GM23338 (cell line): ENCODE data around the gene BCL2L12. TPM values are rescaled to one million over a fixed set of nuclear protein-coding genes. Genes with fewer than 3 reads are reported as not detected.

Experiments
- ATAC-seq: fragments of 200-7000 bp; cut with Tn5 transposase; 3 replicates; pipeline ENCODE4 v1.9.1; 2020
- DNase-seq: peaks from one replicate; pipeline ENCODE4 v3.0.0-alpha.2; 2015; ENCODE audit warnings: low spot score
- H2AFZ ChIP-seq: fragments of 200-600 bp; sonication (generic); 2 replicates; pipeline ENCODE4 v1.8.0; 2016; ENCODE audit warnings: antibody characterized with exemption, mild to moderate bottlenecking, moderate library complexity
- H3F3A ChIP-seq: fragments of 200-600 bp; sonication (generic); replicated peaks from 2 replicates; pipeline ENCODE4 v1.8.0; 2017; ENCODE audit warnings: antibody characterized with exemption, mixed run types, low read depth
- H3K27ac ChIP-seq: fragments of 200-600 bp; sonication (generic); 2 replicates; pipeline ENCODE4 v1.6.1; 2016; ENCODE audit warnings: low read depth
- H3K27me3 ChIP-seq: fragments of 200-600 bp; sonication (generic); 2 replicates; pipeline ENCODE4 v1.8.0; 2016; ENCODE audit warnings: mild to moderate bottlenecking, mixed run types, moderate library complexity; ENCODE audit not compliant: insufficient read depth
- H3K36me3 ChIP-seq: fragments of 200-600 bp; sonication (generic); 2 replicates; pipeline ENCODE4 v1.8.0; 2016; ENCODE audit warnings: mild to moderate bottlenecking; ENCODE audit not compliant: insufficient read depth
- H3K4me1 ChIP-seq: fragments of 200-600 bp; sonication (generic); 2 replicates; pipeline ENCODE4 v1.8.0; 2016; ENCODE audit warnings: mild to moderate bottlenecking, moderate library complexity; ENCODE audit not compliant: insufficient read depth
- H3K4me2 ChIP-seq: fragments of 200-600 bp; sonication (generic); 2 replicates; pipeline ENCODE4 v1.7.1; 2017; ENCODE audit warnings: mixed run types
- H3K4me3 ChIP-seq: fragments of 200-600 bp; sonication (generic); 2 replicates; pipeline ENCODE4 v1.6.1; 2016; ENCODE audit warnings: mixed run types
- H3K79me2 ChIP-seq: fragments of 200-600 bp; sonication (generic); replicated peaks from 2 replicates; pipeline ENCODE4 v1.8.0; 2017; ENCODE audit warnings: mild to moderate bottlenecking; ENCODE audit not compliant: insufficient read depth
- H3K9me2 ChIP-seq: fragments of 200-600 bp; sonication (generic); 2 replicates; pipeline ENCODE4 v1.8.0; 2017; ENCODE audit not compliant: insufficient read depth
- H4K20me1 ChIP-seq: fragments of 200-600 bp; sonication (generic); replicated peaks from 2 replicates; pipeline ENCODE4 v1.8.0; 2017; ENCODE audit warnings: mild to moderate bottlenecking; ENCODE audit not compliant: insufficient read depth
- H3K27ac Mint-ChIP-seq: 2 replicates; pipeline ENCODE4 v1.8.0; 2020; ENCODE audit warnings: inconsistent platforms, mild to moderate bottlenecking, moderate library complexity, mixed read lengths
- H3K27me3 Mint-ChIP-seq: 3 replicates; pipeline ENCODE4 v1.8.0; 2022; ENCODE audit warnings: low read depth, mild to moderate bottlenecking, moderate library complexity, mixed read lengths, inconsistent platforms; ENCODE audit not compliant: insufficient read depth, poor library complexity
- H3K36me3 Mint-ChIP-seq: 3 replicates; pipeline ENCODE4 v1.8.0; 2021; ENCODE audit warnings: low read depth, mild to moderate bottlenecking, inconsistent platforms, moderate library complexity, mixed read lengths
- H3K4me1 Mint-ChIP-seq: 3 replicates; pipeline ENCODE4 v1.8.0; 2020; ENCODE audit warnings: mild to moderate bottlenecking, inconsistent platforms, mixed read lengths
- H3K4me3 Mint-ChIP-seq: 3 replicates; pipeline ENCODE4 v1.8.0; 2021; ENCODE audit warnings: moderate library complexity, mild to moderate bottlenecking, inconsistent platforms, mixed read lengths
- H3K9me3 Mint-ChIP-seq: 3 replicates; pipeline ENCODE4 v1.8.0; 2020; ENCODE audit warnings: moderate library complexity, mild to moderate bottlenecking, inconsistent platforms, mixed read lengths
- CREB1 ChIP-seq: fragments of 250-450 bp; sonication (Bioruptor Pico); IDR thresholded peaks from 2 replicates; pipeline ENCODE4 v1.5.0; 2020; ENCODE audit warnings: low read depth, mild to moderate bottlenecking, moderate library complexity
- CTCF ChIP-seq, 2 experiments: fragments of 200-600 bp in 1 of 2; sonication (generic) in 1 of 2; conservative IDR thresholded peaks; 2 replicates each; pipeline versions ENCODE4 v1.5.1 to v1.6.1; 2016 to 2017; ENCODE audit warnings: antibody characterized with exemption in 2 of 2, low read depth in 2 of 2, mild to moderate bottlenecking in 2 of 2, moderate library complexity in 1 of 2
- ETS1 ChIP-seq: IDR thresholded peaks from 2 replicates; pipeline ENCODE4 v1.6.1; 2016; ENCODE audit warnings: antibody characterized with exemption
- EZH2 ChIP-seq: fragments of 200-600 bp; sonication (generic); IDR thresholded peaks from one replicate; pipeline ENCODE4 v1.8.0; 2017; ENCODE audit warnings: antibody characterized with exemption, mild to moderate bottlenecking, low read depth; ENCODE audit not compliant: unreplicated experiment
- EZH2phosphoT487 ChIP-seq: fragments of 200-600 bp; sonication (generic); IDR thresholded peaks from one replicate; pipeline ENCODE4 v1.8.1; 2018; ENCODE audit warnings: antibody characterized with exemption; ENCODE audit not compliant: unreplicated experiment
- JUNB ChIP-seq: IDR thresholded peaks from one replicate; pipeline ENCODE4 v1.6.1; 2016; ENCODE audit warnings: antibody characterized with exemption; ENCODE audit not compliant: unreplicated experiment
- NANOG ChIP-seq: IDR thresholded peaks from 2 replicates; pipeline ENCODE4 v1.6.1; 2016; ENCODE audit warnings: antibody characterized with exemption, borderline replicate concordance
- POLR2AphosphoS5 ChIP-seq: IDR thresholded peaks from 2 replicates; pipeline ENCODE4 v1.6.1; 2016; ENCODE audit warnings: antibody characterized with exemption, low read depth
- REST ChIP-seq: IDR thresholded peaks from one replicate; pipeline ENCODE4 v1.6.1; 2018; ENCODE audit warnings: antibody characterized with exemption; ENCODE audit not compliant: unreplicated experiment
- STAT1 ChIP-seq: IDR thresholded peaks from one replicate; pipeline ENCODE4 v1.6.1; 2016; ENCODE audit warnings: antibody characterized with exemption; ENCODE audit not compliant: unreplicated experiment
- ZNF114 ChIP-seq: fragments of 250-450 bp; sonication (Bioruptor Pico); IDR thresholded peaks from 2 replicates; pipeline ENCODE4 v1.5.0; 2020; ENCODE audit warnings: mild to moderate bottlenecking, moderate library complexity
- ZNF331 ChIP-seq: fragments of 250-450 bp; sonication (Bioruptor Pico); IDR thresholded peaks from 2 replicates; pipeline ENCODE4 v1.5.0; 2020; ENCODE audit warnings: low read depth, mild to moderate bottlenecking, moderate library complexity
- ZNF462 ChIP-seq: fragments of 250-450 bp; sonication (Bioruptor Pico); IDR thresholded peaks from 2 replicates; pipeline ENCODE4 v1.5.0; 2020; ENCODE audit warnings: mild to moderate bottlenecking, moderate library complexity
- polyA plus RNA-seq: library from polyadenylated mRNA; unstranded; fragments of >200 nt; fragmentation: Nextera tagmentation; extraction: Ambion mirVana; gene quantifications from 2 replicates; pipeline ENCODE4 v1.2.1, GENCODE V29; 2016
- total RNA-seq: library from RNA; depleted of rRNA; stranded (reverse); fragments of >200 nt; shearing (Covaris generic); gene quantifications from 2 replicates; pipeline ENCODE4 v1.2.3, GENCODE V29; 2014

Gene BCL2L12
- total and polyA plus RNA-seq, 2 experiments from 2014 or later: 61.3 to 102 TPM

GRCh38 chr19:49704888-49705642 is 39.3 kb downstream of the BCL2L12 start:
- H3K9me2 ChIP-seq: no peaks in the 10 kb centered on the region
- ATAC-seq: no peak
- no peaks in the 10 kb centered on the region; the same call in 1 of the 2 replicates for H3K36me3 ChIP-seq
- no peak overlapping the region for H3K4me2 ChIP-seq
- no peak overlapping the region for H2AFZ ChIP-seq
- TF ChIP-seq REST: no peak
- TF ChIP-seq ZNF331 (CRISPR knock-in tag): no peak
- TF ChIP-seq CTCF (conservative IDR thresholded peaks at IDR 0.05; ENCODE audit: low read depth in 2 of 2): no peak
- no peak for TF ChIP-seq POLR2AphosphoS5
- TF ChIP-seq ZNF114 (CRISPR knock-in tag): no peak
- TF ChIP-seq NANOG: no peak
- no peak for TF ChIP-seq ETS1
- no peak for TF ChIP-seq EZH2
- TF ChIP-seq STAT1: no peak
- TF ChIP-seq CREB1: no peak
- no peak for TF ChIP-seq ZNF462 (CRISPR knock-in tag)
- TF ChIP-seq EZH2phosphoT487: no peak
- TF ChIP-seq JUNB: no peak
- H3K4me1 Mint-ChIP-seq: no peaks in the 10 kb centered on the region
- H3K36me3 Mint-ChIP-seq: peaks cover 44% of the 10 kb centered on the region
- no peak overlapping the region for H3K4me3 Mint-ChIP-seq
- H3K9me3 Mint-ChIP-seq: no peaks in the 10 kb centered on the region
- H3K4me3 ChIP-seq: no peak overlapping the region
- peaks cover 16% of the 10 kb centered on the region for H3K27me3 Mint-ChIP-seq
- H3K79me2 ChIP-seq: no peaks in the 10 kb centered on the region
- no peak for DNase-seq
- no peak overlapping the region for H3K27ac ChIP-seq
- no peak overlapping the region for H3K27ac Mint-ChIP-seq
- no peaks in the 10 kb centered on the region for H3K27me3 ChIP-seq
- H4K20me1 ChIP-seq: no peaks in the 10 kb centered on the region
- no peaks in the 10 kb centered on the region for H3K4me1 ChIP-seq
- H3F3A ChIP-seq: no peaks in the 10 kb centered on the region
